OCI-LY7 (cell line): ENCODE data around the gene SMCR8.

Experiments
- CTCF ChIP-seq: fragments of 200-600 bp; sonication (generic); conservative IDR thresholded peaks from 2 replicates; pipeline ENCODE4 v1.5.1; 2014; ENCODE audit warnings: mild to moderate bottlenecking, antibody characterized with exemption, low read length, moderate library complexity, mixed read lengths
- EZH2phosphoT487 ChIP-seq: fragments of 200-600 bp; sonication (generic); IDR thresholded peaks from 2 replicates; pipeline ENCODE4 v1.6.1; 2018; ENCODE audit warnings: low read depth, borderline replicate concordance, mild to moderate bottlenecking, mixed run types, antibody characterized with exemption, low read length, moderate library complexity, mixed read lengths

- no peak for TF ChIP-seq CTCF
- TF ChIP-seq EZH2phosphoT487: no peak
Observed at GRCh38 chr17:18277076-18277475, 38.0 kb upstream of the SMCR8 start.
